ENCODE data around the gene AAK1.

DNA sequence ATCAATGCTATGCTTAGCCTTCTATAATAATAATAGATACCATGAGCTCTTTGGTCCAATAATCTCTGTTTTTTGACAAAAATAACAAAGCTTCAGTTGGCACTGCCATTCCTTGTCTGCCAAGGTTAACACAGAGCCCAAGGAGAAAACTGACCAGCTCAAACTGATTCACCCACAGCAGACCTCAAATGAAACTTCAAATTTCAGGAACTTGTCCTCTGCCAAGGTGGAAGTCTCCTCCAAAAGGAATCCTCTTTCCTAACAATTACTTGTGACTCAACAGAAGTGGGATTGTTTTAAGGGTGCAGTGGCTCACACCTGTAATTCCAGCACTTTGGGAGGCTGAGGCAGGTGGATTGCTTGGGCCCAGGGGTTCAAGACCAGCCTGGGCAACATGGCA lies 12.1 kb downstream of the AAK1 start:
- no peak for TF ChIP-seq CREB1 (CRISPR knock-in tag; IDR thresholded peaks at IDR 0.05; ENCODE audit: low read depth)
- TF ChIP-seq, protein P1, sequence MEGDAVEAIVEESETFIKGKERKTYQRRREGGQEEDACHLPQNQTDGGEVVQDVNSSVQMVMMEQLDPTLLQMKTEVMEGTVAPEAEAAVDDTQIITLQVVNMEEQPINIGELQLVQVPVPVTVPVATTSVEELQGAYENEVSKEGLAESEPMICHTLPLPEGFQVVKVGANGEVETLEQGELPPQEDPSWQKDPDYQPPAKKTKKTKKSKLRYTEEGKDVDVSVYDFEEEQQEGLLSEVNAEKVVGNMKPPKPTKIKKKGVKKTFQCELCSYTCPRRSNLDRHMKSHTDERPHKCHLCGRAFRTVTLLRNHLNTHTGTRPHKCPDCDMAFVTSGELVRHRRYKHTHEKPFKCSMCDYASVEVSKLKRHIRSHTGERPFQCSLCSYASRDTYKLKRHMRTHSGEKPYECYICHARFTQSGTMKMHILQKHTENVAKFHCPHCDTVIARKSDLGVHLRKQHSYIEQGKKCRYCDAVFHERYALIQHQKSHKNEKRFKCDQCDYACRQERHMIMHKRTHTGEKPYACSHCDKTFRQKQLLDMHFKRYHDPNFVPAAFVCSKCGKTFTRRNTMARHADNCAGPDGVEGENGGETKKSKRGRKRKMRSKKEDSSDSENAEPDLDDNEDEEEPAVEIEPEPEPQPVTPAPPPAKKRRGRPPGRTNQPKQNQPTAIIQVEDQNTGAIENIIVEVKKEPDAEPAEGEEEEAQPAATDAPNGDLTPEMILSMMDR (conservative IDR thresholded peaks at IDR 0.05; ENCODE audit: low read depth in 2 of 2): no peak
- TF ChIP-seq EZH2 (IDR thresholded peaks at IDR 0.05; ENCODE audit: low read depth, unreplicated experiment): no peak
- TF ChIP-seq POLR2AphosphoS5 (IDR thresholded peaks at IDR 0.05; ENCODE audit: low read depth): no peak
- TF ChIP-seq, protein P2, sequence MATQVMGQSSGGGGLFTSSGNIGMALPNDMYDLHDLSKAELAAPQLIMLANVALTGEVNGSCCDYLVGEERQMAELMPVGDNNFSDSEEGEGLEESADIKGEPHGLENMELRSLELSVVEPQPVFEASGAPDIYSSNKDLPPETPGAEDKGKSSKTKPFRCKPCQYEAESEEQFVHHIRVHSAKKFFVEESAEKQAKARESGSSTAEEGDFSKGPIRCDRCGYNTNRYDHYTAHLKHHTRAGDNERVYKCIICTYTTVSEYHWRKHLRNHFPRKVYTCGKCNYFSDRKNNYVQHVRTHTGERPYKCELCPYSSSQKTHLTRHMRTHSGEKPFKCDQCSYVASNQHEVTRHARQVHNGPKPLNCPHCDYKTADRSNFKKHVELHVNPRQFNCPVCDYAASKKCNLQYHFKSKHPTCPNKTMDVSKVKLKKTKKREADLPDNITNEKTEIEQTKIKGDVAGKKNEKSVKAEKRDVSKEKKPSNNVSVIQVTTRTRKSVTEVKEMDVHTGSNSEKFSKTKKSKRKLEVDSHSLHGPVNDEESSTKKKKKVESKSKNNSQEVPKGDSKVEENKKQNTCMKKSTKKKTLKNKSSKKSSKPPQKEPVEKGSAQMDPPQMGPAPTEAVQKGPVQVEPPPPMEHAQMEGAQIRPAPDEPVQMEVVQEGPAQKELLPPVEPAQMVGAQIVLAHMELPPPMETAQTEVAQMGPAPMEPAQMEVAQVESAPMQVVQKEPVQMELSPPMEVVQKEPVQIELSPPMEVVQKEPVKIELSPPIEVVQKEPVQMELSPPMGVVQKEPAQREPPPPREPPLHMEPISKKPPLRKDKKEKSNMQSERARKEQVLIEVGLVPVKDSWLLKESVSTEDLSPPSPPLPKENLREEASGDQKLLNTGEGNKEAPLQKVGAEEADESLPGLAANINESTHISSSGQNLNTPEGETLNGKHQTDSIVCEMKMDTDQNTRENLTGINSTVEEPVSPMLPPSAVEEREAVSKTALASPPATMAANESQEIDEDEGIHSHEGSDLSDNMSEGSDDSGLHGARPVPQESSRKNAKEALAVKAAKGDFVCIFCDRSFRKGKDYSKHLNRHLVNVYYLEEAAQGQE (IDR thresholded peaks at IDR 0.05; ENCODE audit: unreplicated experiment): no peak
- no peak for TF ChIP-seq EZH2phosphoT487 (IDR thresholded peaks at IDR 0.05; ENCODE audit: unreplicated experiment)
- no peak for TF ChIP-seq JUNB (IDR thresholded peaks at IDR 0.05; ENCODE audit: unreplicated experiment)
- TF ChIP-seq, protein P3, sequence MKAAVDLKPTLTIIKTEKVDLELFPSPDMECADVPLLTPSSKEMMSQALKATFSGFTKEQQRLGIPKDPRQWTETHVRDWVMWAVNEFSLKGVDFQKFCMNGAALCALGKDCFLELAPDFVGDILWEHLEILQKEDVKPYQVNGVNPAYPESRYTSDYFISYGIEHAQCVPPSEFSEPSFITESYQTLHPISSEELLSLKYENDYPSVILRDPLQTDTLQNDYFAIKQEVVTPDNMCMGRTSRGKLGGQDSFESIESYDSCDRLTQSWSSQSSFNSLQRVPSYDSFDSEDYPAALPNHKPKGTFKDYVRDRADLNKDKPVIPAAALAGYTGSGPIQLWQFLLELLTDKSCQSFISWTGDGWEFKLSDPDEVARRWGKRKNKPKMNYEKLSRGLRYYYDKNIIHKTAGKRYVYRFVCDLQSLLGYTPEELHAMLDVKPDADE (IDR thresholded peaks at IDR 0.05): no peak

Measured in GM23338 (cell line).